ENCODE measurements around the gene DKK3. TPM values are rescaled to one million over a fixed set of nuclear protein-coding genes. Genes with fewer than 3 reads are reported as not detected.

Gene DKK3
- polyA plus RNA-seq, 1 of the 3 experiments (the other 2 are of a cell fraction) = 1,174 TPM

GRCh38 chr11:11983427-11983826 lies 25.0 kb downstream of the DKK3 start:
- Histone ChIP-seq H3K27me3 (ENCODE audit: insufficient read depth) (no peaks in the 10 kb centered on the region), H3K9me2 (no peaks in the 10 kb centered on the region), H3K4me1 (ENCODE audit: control insufficient read depth in 1 of 2, insufficient read depth in 2 of 2, low read depth in 1 of 2, low read length in 1 of 2) (peaks cover 59 to 78% of the 10 kb centered on the region in 2 experiments), H3K36me3 (replicated peaks in 1 of 2; ENCODE audit: control insufficient read depth in 1 of 2, insufficient read depth in 2 of 2, low read length in 1 of 2) (peaks cover 35 to 46% of the 10 kb centered on the region in 2 experiments), H3F3A (replicated peaks; ENCODE audit: insufficient read depth) (peaks cover 97% of the 10 kb centered on the region), H3K27ac (ENCODE audit: low read depth in 2 of 2, low read length in 1 of 2) (peak overlapping the region; percentile 99 to 100), H3K4me3 (ENCODE audit: low read depth in 2 of 2, low read length in 1 of 2) (no peak overlapping the region), H3K9me3 (no peaks in the 10 kb centered on the region), H4K20me1 (ENCODE audit: insufficient read depth) (no peaks in the 10 kb centered on the region), H3K79me2 (ENCODE audit: insufficient read depth) (peaks cover 71% of the 10 kb centered on the region), H2AFZ (ENCODE audit: low read depth) (no peak overlapping the region), H3K4me2 (0 out of 2 replicates have a peak overlapping the region, but pooled peaks have one; percentile 35), H3K9ac (peak overlapping the region; percentile 38; the same call in 1 of the 2 replicates)
- TF ChIP-seq CTCF (IDR thresholded peaks at IDR 0.05) = no peak
- TF ChIP-seq MXI1 (IDR thresholded peaks at IDR 0.05; ENCODE audit: low read depth, low read length) = no peak
- TF ChIP-seq RCOR1 (IDR thresholded peaks at IDR 0.05; ENCODE audit: low read length) = no peak
- TF ChIP-seq TAF1 (IDR thresholded peaks at IDR 0.05; ENCODE audit: borderline replicate concordance, low read depth, low read length) = no peak
- no peak for TF ChIP-seq REST (IDR thresholded peaks at IDR 0.05; ENCODE audit: low read depth, low read length)
- TF ChIP-seq EZH2phosphoT487 (IDR thresholded peaks at IDR 0.05; ENCODE audit: borderline replicate concordance, low read depth) = no peak
- no peak for TF ChIP-seq RAD21 (IDR thresholded peaks at IDR 0.05; ENCODE audit: low read length)
- WGBS (ENCODE audit: low lambda C conversion rate) = 84% methylated on average over 3 of the region's 5 CpGs
- no peak for DNase-seq
- ChIA-PET POLR2A (interaction anchor here (0.6 kb wide), 1 partner anchor 494 kb away, joined by 3 read pairs; no protein-coding TSS in a partner anchor), CTCF (interaction anchor here (0.7 to 2.9 kb wide), 2 partner anchors 16 to 35 kb away, joined by 3 to 14 read pairs; no protein-coding TSS in a partner anchor)

GRCh38 chr11:11982975-11983374 lies 25.5 kb downstream of the DKK3 start:
- Histone ChIP-seq H3K27me3 (ENCODE audit: insufficient read depth) (no peaks in the 10 kb centered on the region), H3K9me3 (no peaks in the 10 kb centered on the region), H3K79me2 (ENCODE audit: insufficient read depth) (peaks cover 74% of the 10 kb centered on the region), H3K4me2 (peak overlapping the region; percentile 35; the same call in 1 of the 2 replicates), H3K4me1 (ENCODE audit: control insufficient read depth in 1 of 2, insufficient read depth in 2 of 2, low read depth in 1 of 2, low read length in 1 of 2) (peaks cover 58 to 78% of the 10 kb centered on the region in 2 experiments), H3K4me3 (ENCODE audit: low read depth in 2 of 2, low read length in 1 of 2) (no peak overlapping the region), H4K20me1 (ENCODE audit: insufficient read depth) (no peaks in the 10 kb centered on the region), H3K9ac (peak overlapping the region; percentile 38; the same call in 1 of the 2 replicates), H3K36me3 (replicated peaks in 1 of 2; ENCODE audit: control insufficient read depth in 1 of 2, insufficient read depth in 2 of 2, low read length in 1 of 2) (peaks cover 38 to 46% of the 10 kb centered on the region in 2 experiments), H3K9me2 (no peaks in the 10 kb centered on the region), H2AFZ (ENCODE audit: low read depth) (no peak overlapping the region), H3K27ac (ENCODE audit: low read depth in 2 of 2, low read length in 1 of 2) (peak overlapping the region; percentile 99 to 100), H3F3A (replicated peaks; ENCODE audit: insufficient read depth) (peaks cover 98% of the 10 kb centered on the region)
- CTCF ChIA-PET = interaction anchor here (2.9 kb wide), 1 partner anchor 15 kb away, joined by 14 read pairs; no protein-coding TSS in a partner anchor
- 50% methylated on average over 2 of the region's 2 CpGs for WGBS (ENCODE audit: low lambda C conversion rate)
- DNase-seq = no peak
- POLR2A ChIA-PET = no interaction called here
- TF ChIP-seq JUND (IDR thresholded peaks at IDR 0.05) = peak; percentile 56; the same call in 1 of the 2 replicates
- TF ChIP-seq TCF12 (IDR thresholded peaks at IDR 0.05) = peak; percentile 53; the same call in 1 of the 2 replicates
- TF ChIP-seq FOXJ3 (CRISPR knock-in tag; IDR thresholded peaks at IDR 0.05) = no peak
- TF ChIP-seq CTCF (IDR thresholded peaks at IDR 0.05) = no peak
- no peak for TF ChIP-seq IRF3 (IDR thresholded peaks at IDR 0.05; ENCODE audit: low read depth, low read length)
- TF ChIP-seq RFX5 (IDR thresholded peaks at IDR 0.05; ENCODE audit: low read length) = no peak
- TF ChIP-seq EP300 (IDR thresholded peaks at IDR 0.05; ENCODE audit: borderline replicate concordance in 1 of 2, low read depth in 1 of 2, low read length in 1 of 2) = peak in 1 of 2 experiments; percentile 22; a peak in 1 of 4 replicates
- TF ChIP-seq PBX3 (IDR thresholded peaks at IDR 0.05) = peak; percentile 43
- TF ChIP-seq NFIC (IDR thresholded peaks at IDR 0.05; ENCODE audit: borderline replicate concordance) = peak; percentile 41; the same call in 1 of the 2 replicates
- TF ChIP-seq FOSL2 (IDR thresholded peaks at IDR 0.05; ENCODE audit: borderline replicate concordance, low read depth) = peak; percentile 70; the same call in 1 of the 2 replicates
- no peak for TF ChIP-seq MXI1 (IDR thresholded peaks at IDR 0.05; ENCODE audit: low read depth, low read length)
